GM19328 (cell line): Measurements from ENCODE around the gene NCKAP1.
"Not testable (repeated sequence)": the region's sequence is repeated elsewhere in the genome, so short reads cannot be mapped to it uniquely, and the experiment has no call there.

Experiments used
- ATAC-seq: cut with Tn5 transposase; IDR thresholded peaks from one replicate; pipeline ENCODE4 v1.9.1; 2021; ENCODE audit warnings: mild to moderate bottlenecking, moderate library complexity; ENCODE audit not compliant: unreplicated experiment

Gene NCKAP1

DNA sequence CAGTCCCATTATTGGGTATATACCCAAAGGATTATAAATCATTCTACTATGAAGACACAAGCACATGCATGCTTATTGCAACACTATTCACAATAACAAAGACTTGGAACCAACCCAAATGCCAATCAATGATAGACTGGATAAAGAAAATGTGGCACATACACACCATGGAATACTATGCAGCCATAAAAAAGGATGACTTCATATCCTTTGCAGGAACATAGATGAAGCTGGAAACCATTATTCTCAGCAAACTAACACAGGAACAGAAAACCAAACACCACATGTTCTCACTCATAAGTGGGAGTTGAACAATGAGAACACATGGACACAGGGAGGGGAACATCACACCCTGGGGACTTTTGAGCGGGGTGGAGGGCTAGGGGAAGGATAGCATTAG lies 158.2 kb downstream of the NCKAP1 start:
- not testable (repeated sequence) for ATAC-seq

DNA sequence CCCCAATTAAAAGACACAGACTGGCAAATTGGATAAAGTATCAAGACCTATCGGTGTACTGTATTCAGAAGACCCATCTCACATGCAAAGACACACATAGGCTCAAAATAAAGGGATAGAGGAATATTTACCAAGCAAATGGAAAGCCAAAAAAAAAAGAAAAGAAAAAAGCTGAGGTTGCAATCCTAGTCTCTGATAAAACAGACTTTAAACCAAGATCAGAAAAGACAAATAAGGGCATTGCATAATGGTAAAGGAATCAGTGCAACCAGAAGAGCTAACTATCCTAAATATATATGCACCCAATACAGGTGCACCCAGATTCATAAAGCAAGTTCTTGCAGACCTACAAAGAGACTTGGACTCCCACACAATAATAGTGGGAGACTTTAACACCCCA lies 161.6 kb downstream of the NCKAP1 start:
- not testable (repeated sequence) for ATAC-seq

DNA sequence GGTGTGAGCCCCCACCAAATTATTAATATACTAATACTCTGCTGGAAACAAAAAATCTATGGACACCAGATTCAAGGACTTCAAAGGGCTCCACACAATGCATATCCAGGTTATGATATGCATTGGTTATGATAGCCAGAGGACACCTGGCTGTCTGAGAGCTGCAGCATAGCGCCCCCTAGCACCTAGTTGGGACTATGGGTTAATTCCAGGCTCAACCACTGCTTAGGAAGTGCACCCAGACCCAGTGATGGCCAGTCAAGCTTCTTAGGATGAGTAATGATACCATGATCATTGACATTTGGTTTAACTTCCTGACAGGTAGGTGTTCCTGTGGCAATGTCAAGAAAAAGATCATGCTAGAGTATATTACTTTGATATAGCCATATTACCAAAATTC lies 168.0 kb downstream of the NCKAP1 start:
- ATAC-seq = no peak

DNA sequence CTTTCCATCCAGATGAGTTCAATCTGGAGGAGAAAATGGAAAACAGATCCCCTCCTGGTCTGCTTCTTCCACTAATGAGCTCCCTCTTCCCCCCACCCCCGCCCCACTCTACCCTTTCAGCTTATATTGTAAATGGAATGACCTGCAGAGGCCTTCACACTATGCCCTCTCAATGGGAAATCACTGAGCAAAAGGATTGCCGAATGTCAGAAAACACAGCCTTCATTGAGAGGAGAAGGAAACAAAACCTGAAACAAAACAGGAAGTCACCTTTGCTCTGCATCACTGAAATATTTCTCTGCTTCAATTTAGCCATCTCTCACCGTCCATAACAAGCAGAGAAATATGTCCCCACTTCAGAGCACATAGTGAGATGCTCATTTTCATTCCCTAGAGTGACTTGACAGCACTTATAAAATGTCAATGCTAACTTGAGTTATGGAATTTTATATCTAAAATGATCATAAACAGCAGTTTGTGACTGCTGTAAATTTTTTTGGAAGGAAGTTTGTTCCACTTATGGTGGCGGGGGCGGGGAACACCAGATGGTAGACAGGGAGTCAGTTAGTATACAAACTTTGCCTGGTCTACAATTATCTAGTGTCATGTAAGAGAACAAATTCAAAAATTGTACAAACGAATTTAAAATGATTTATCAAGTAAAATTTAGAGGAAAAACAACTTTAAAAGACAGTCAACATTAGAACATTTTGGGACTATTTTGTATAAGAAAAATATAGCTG lies 170.0 kb downstream of the NCKAP1 start:
- no peak for ATAC-seq

DNA sequence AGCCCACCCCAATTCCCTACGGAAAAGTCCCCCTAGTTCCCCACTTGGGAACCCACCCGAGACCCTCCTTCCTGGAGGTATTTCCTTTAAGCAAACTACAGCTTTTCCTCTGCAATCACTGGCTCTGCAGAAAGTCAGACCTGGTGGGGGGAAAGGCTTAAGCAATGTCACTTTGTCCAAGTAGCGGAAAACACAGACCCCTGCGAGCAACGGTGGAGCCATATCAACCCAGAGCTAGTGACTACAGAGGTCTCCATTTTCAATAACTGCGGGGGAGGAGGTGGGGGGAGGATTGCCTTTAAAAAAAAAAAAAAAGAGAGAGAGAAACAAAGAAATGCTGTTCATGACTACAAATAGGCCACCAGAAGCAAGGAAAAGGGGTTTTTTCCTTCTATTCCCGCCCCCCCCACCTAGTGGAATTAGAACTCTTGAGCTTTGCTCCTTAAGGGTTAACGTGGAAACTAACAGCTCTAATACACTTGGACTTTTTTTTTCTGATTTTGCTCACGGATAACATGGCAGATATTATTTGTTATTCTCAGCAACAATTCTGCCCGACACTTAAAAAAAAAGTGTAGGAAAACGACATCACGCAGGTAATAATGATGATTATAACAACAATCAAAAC lies 170.7 kb downstream of the NCKAP1 start:
- no peak for ATAC-seq

DNA sequence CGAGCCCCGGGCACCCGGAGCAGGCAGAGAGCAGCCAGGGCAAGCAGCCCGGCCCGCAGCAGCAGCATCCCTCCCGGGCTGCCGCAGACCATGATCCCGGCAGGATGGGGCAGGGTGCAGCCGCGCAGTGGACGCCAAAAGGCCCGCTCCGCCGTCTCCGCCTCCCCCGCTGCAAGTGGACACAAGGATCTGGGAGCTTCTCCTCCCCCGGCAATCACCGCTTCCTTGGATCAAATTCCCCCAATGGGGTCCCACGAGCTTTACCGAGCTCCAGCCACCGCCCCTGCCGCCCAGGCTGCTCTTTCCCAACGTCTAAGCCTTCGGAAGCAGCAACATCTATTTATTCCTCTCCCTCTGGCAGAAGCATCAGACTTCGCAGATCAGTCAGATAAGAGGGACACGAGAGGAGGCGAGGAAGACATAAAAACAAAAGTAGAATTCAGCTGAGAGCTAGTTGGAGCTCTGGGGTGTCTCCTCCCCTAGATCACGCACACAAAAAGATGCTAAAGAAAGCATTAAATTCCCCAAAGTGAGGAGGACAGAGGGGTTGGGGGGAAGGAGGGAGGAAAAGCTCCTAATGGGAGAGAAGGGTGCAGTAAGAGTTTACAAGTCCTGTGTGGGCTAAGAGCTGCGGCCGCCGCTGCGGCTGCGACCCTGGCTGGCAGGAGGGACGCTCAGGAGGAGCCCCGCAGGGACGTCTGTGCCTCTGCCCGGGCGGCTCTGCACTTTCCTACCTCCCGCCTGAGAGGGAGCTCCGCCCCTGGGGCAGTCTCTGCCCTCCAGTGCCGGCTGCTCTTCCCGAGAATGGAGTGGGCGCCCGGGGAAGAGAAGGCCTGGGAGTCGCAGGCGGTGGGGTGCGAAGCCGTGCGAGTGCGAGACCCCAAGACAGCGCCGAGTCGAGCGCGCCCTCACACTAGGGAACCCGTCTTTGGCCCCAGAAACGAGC lies 171.5 kb downstream of the NCKAP1 start, which contains the start of gene FRZB:
Gene FRZB (minus strand): TSS at position 177 of the 946 bp plus-strand sequence. CDS start 85 bp downstream, at position 92.
- no peak for ATAC-seq

DNA sequence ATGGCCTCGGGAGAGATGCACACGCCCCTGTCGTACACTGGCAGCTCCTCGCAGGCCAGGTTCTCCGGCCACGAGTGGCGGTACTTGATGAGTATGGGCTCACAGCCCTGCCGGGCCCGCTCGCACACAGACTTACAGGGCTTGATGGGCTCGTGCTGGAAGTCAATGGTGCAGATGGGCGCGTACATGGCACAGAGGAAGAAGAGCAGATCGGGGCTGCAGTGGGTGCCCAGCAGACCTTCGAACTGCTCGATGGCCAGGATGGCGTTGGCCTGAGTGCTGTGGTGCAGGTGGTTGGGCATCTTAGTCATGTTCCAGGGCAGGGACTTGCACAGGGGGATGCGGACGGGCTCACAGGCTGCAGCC lies 172.2 kb downstream of the NCKAP1 start:
- no peak for ATAC-seq

DNA sequence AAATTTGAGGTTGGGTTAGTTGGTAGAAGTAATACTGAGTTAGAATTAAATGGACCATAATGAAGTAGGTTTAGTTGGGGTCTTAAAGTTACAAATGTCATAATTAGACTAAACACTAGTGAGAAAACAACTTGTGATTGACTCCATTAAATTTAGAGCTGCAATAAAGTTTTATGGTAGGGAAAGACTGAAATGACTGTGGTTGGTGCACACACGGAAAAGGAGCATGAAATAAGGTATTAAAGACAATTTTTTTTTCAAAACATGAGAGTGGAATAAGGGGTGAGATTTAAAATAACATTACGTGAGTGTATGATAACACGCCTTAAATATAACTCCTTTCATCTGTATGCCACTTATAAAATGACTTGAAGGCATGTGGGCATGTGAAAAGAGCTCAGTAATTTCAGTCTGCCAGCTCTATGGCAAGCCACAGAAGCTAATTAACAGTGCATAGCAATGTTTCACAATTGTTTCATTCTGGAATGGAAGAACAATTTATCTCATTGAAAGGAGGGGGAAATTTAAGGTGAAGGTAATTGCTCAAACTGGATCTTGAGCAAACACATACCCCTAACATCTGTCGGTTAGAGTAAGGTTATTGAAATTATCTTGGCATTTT lies 173.2 kb downstream of the NCKAP1 start:
- ATAC-seq = no peak

DNA sequence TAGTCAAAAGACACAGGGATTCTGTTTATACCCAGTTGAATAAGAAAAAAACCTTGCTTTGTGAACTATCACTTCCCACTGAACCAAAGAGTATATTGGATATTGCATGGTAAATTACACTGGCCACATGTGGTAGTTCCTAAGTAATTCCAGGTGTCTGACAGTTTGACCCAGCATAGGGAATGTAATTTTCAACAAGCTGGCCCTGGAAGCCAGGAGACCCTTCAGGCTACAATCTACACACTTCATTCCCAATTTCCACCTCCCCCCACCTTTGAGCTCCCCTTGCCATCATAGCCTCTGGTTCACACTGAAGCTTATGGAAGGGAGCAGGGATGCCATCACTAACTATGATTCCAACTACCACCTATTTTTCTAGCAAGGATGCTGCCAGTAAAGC lies 174.6 kb downstream of the NCKAP1 start:
- no peak for ATAC-seq

DNA sequence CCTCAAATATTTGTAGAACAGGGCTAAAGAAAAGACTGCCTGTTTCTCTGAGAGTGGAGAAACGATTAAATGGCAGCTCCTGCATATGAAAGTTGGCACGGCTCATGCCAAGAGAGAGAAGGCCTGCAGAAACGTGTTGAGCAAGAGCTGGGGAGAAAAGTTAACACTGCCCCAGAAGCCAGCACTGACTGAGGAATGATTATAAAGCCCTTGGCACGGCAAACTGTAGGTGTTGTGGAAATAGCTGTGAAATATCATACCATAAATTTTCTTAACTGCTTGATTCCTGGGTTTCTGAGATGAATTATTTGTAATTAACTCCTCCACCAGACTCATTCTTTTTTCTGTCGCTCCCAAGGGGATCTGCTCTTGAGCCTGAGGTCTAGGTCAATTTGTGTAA lies 176.2 kb downstream of the NCKAP1 start:
- no peak for ATAC-seq

DNA sequence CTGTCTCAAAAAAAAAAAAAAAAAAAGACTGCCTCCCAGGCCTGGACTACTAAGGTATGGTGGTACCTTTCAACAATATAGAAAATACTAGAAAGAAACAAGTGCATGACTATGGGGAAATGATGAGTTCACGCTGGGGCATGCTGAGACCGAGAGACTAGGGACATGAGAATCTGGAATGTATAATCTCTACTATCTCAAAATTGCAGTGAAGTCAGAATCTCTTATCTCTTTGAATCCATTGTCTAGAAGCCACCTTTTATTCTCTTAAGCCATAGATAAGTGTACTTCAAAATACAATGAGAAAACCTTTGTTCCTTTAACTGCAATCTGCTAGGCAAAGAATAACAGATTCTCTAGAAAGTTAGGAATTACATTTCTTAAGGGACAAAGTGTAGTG lies 177.4 kb downstream of the NCKAP1 start:
- no peak for ATAC-seq
